K562 (cell line): ENCODE data around the gene TMEM234. TPM values are rescaled to one million over a fixed set of nuclear protein-coding genes. Genes with fewer than 3 reads are reported as not detected.

Experiments used
- ATAC-seq: fragments of 200-7000 bp; cut with Tn5 transposase; 3 replicates; pipeline ENCODE4 v1.9.1; 2020; ENCODE audit warnings: moderate library complexity
- Bru-seq: library from RNA; stranded (reverse); fragments of 400-500 nt; gene quantifications from one replicate; lab custom pipeline; 2021; lab: Mats Ljungman, UMichigan
- BruChase-seq, 2 experiments: library from RNA; stranded (reverse); fragments of 400-500 nt; gene quantifications; one replicate each; lab custom pipeline; 2021; lab: Mats Ljungman, UMichigan
- BruUV-seq: library from RNA; stranded (reverse); fragments of 400-500 nt; replicated peaks from 2 replicates; lab custom pipeline; 2021; lab: Mats Ljungman, UMichigan
- CTCF ChIA-PET: fragments of 300-600 bp; formaldehyde crosslinking; extraction: SDS; loops from one replicate; lab custom pipeline; 2021; ENCODE audit warnings: low intra/inter-chr PET ratio; lab: Yijun Ruan, JAX
- POLR2A ChIA-PET: fragments of 300-600, 350-650 bp; sonication (Branson Sonifier 250); formaldehyde crosslinking; extraction: SDS; loops from one replicate; lab custom pipeline; 2021; ENCODE audit warnings: antibody characterized with exemption, inconsistent platforms; lab: Yijun Ruan, JAX
- DNase-seq, 4 experiments: peaks; one replicate each; pipeline versions ENCODE4 v3.0.0 to v3.0.0-alpha.2; 2011 to 2018; ENCODE audit warnings: low spot score in 3 of 4, mixed read lengths in 3 of 4; ENCODE audit errors: extremely low read depth in 1 of 4
- FAIRE-seq: peaks from 2 replicates; lab custom pipeline; 2011; peaks lifted over from hg19 to GRCh38; lab: Jason Lieb, UNC
- H2AFZ ChIP-seq: 2 replicates; pipeline ENCODE4 v1.6.0; 2011; ENCODE audit warnings: low read depth, low read length, control low read depth, inconsistent platforms
- H3K27ac ChIP-seq: fragments of 200-600 bp; 3 replicates; pipeline ENCODE4 v1.8.0; 2011; ENCODE audit warnings: low read depth, mild to moderate bottlenecking, control low read depth, inconsistent platforms, low read length, moderate library complexity, mixed read lengths; ENCODE audit errors: extremely low read depth
- H3K27me3 ChIP-seq, 2 experiments: fragments of 300-600 bp in 1 of 2; 2 replicates in 1 of 2; 3 replicates in 1 of 2; pipeline versions ENCODE4 v1.6.0 to v1.8.0; 2011; ENCODE audit warnings: inconsistent platforms in 2 of 2, low read length in 2 of 2, mild to moderate bottlenecking in 1 of 2, mixed read lengths in 1 of 2, moderate library complexity in 1 of 2; ENCODE audit not compliant: control insufficient read depth in 2 of 2, insufficient read depth in 2 of 2
- H3K36me3 ChIP-seq: fragments of 300-600 bp; 3 replicates; pipeline ENCODE4 v1.8.0; 2011; ENCODE audit warnings: mild to moderate bottlenecking, low read length, inconsistent platforms; ENCODE audit not compliant: control insufficient read depth, insufficient read depth
- H3K4me1 ChIP-seq, 2 experiments: fragments of 200-600 bp in 1 of 2; replicated peaks in 1 of 2; 2 replicates in 1 of 2; 3 replicates in 1 of 2; pipeline versions ENCODE4 v1.5.1 to v1.8.0; 2011; ENCODE audit warnings: inconsistent platforms in 2 of 2, low read length in 2 of 2, mild to moderate bottlenecking in 1 of 2, mixed read lengths in 1 of 2, moderate library complexity in 1 of 2; ENCODE audit not compliant: control insufficient read depth in 2 of 2, insufficient read depth in 2 of 2
- H3K4me2 ChIP-seq: 2 replicates; pipeline ENCODE4 v1.6.1; 2011; ENCODE audit warnings: low read length, control low read depth, inconsistent platforms, mixed read lengths; ENCODE audit not compliant: insufficient read depth
- H3K4me3 ChIP-seq: fragments of 200-600 bp; sonication (generic), shearing (Covaris generic); 2 replicates; pipeline ENCODE4 v1.5.1; 2016; ENCODE audit warnings: control low read depth, inconsistent platforms
- H3K79me2 ChIP-seq: fragments of 200-600 bp; 3 replicates; pipeline ENCODE4 v1.8.0; 2011; ENCODE audit warnings: low read length, inconsistent platforms; ENCODE audit not compliant: control insufficient read depth, insufficient read depth
- H3K9ac ChIP-seq, 2 experiments: 2 replicates each; pipeline versions ENCODE4 v1.6.0 to v1.6.1; 2011; ENCODE audit warnings: low read depth in 2 of 2, low read length in 2 of 2, control low read depth in 1 of 2, inconsistent platforms in 1 of 2, mild to moderate bottlenecking in 1 of 2, mixed read lengths in 1 of 2; ENCODE audit not compliant: insufficient read depth in 1 of 2
- H3K9me1 ChIP-seq: one replicate; pipeline ENCODE4 v1.6.0; 2011; ENCODE audit warnings: inconsistent platforms, mild to moderate bottlenecking, low read length, moderate library complexity; ENCODE audit not compliant: control insufficient read depth, insufficient read depth
- H3K9me3 ChIP-seq: replicated peaks from 2 replicates; pipeline ENCODE4 v1.5.1; 2011; ENCODE audit warnings: low read depth, low read length, inconsistent platforms; ENCODE audit not compliant: control insufficient read depth, insufficient read depth
- H4K20me1 ChIP-seq: replicated peaks from 2 replicates; pipeline ENCODE4 v1.6.1; 2011; ENCODE audit warnings: low read length, inconsistent platforms, mixed read lengths; ENCODE audit not compliant: control insufficient read depth, insufficient read depth
- CHD1 ChIP-seq: fragments of 200-600 bp; sonication (generic); IDR thresholded peaks from one replicate; pipeline ENCODE4 v1.6.1; 2012; ENCODE audit warnings: mild to moderate bottlenecking, moderate library complexity, low read length, inconsistent platforms
- MIER1 ChIP-seq: fragments of 450-650 bp; IDR thresholded peaks from 2 replicates; pipeline ENCODE4 v1.6.1; 2016; ENCODE audit warnings: antibody characterized with exemption, mild to moderate bottlenecking, low read depth
- NR2C1 ChIP-seq, 2 experiments: fragments of 450-650 bp; IDR thresholded peaks; 2 replicates each; pipeline ENCODE4 v1.6.1; 2017; ENCODE audit warnings: mild to moderate bottlenecking in 2 of 2, antibody characterized with exemption in 1 of 2, inconsistent platforms in 1 of 2, missing compliant biosample characterization in 1 of 2, missing genetic modification characterization in 1 of 2
- ZBTB40 ChIP-seq, 2 experiments: fragments of 450-650 bp in 1 of 2; sonication (generic) in 1 of 2; formaldehyde crosslinking in 1 of 2; IDR thresholded peaks; 2 replicates each; pipeline versions ENCODE4 v1.7.1 to v1.9.0; 2016 to 2022; ENCODE audit warnings: inconsistent platforms in 1 of 2, mild to moderate bottlenecking in 1 of 2, missing genetic modification reagents in 1 of 2
- ZNF445 ChIP-seq: fragments of 250-450 bp; sonication (Bioruptor Pico); IDR thresholded peaks from 2 replicates; pipeline ENCODE4 v1.4.0; 2020; ENCODE audit warnings: low read depth, mild to moderate bottlenecking, moderate library complexity
- WGBS: fragments of 100-300 bp; shearing (Covaris generic); methylation state at CpG from one replicate; pipeline ENCODE4 v1.1.6; 2016; ENCODE audit warnings: low coverage, mixed read lengths; ENCODE audit not compliant: insufficient coverage; ENCODE audit errors: missing lambda C conversion rate; 5-methylcytosine and 5-hydroxymethylcytosine counted together
- in situ Hi-C: fragments of 300-500 bp; cut with MboI; formaldehyde crosslinking; loops from 4 replicates; pipeline ENCODE4 v1.15.0; 2018; ENCODE audit warnings: inconsistent platforms, mixed read lengths
- intact Hi-C: fragments of 100-400 bp; cut with micrococcal nuclease; formaldehyde crosslinking; loops from 2 replicates; pipeline ENCODE4 v1.14.2; 2022
- long read RNA-seq, 3 experiments: library from polyadenylated mRNA in 2 of 3; library from RNA in 1 of 3; unstranded in 2 of 3; stranded (forward) in 1 of 3; transcript quantifications; one replicate each; pipeline ENCODE4 v2.0.0, GENCODE V29; 2019 to 2022
- polyA minus RNA-seq, 3 experiments: library from RNA; depleted of rRNA, polyadenylated mRNA; stranded (reverse); fragments of >200 nt; gene quantifications; 2 replicates each; pipeline ENCODE4 v1.2.3, GENCODE V29; 2011
- polyA plus RNA-seq, 8 experiments: library from polyadenylated mRNA; depleted of rRNA in 4 of 8; stranded (reverse) in 5 of 8; unstranded in 3 of 8; fragments of >200 nt; fragmentation: Nextera tagmentation in 2 of 8; fragmentation: Illumina TruSeq in 1 of 8; extraction: Ambion mirVana in 2 of 8; extraction: Trizol in 1 of 8; gene quantifications; 2 replicates each; pipeline versions ENCODE4 v1.2.1 to v1.2.3, GENCODE V29; 2011 to 2014; ENCODE audit warnings: inconsistent platforms in 1 of 8, missing spikeins in 1 of 8
- total RNA-seq, 7 experiments: library from RNA; depleted of rRNA in 6 of 7; stranded (reverse); fragments of >200 nt in 6 of 7; fragmentation: Illumina TruSeq in 2 of 7; extraction: Trizol in 2 of 7; gene quantifications; 2 replicates each; pipeline versions ENCODE4 v1.2.1 to v1.2.3, GENCODE V29; 2011 to 2021; ENCODE audit warnings: low replicate concordance in 1 of 7

Gene TMEM234
- 56.9 and 137 TPM in 2 replicates for total RNA-seq (2011; cell fraction: chromatin; rRNA removed; ENCODE audit: low replicate concordance)
- 60.9 and 62.4 TPM in 2 replicates for total RNA-seq (2011; cell fraction: nucleolus; rRNA removed)
- total RNA-seq (2011; cell fraction: nucleoplasm; rRNA removed), result 56.3 and 58.4 TPM in 2 replicates
- total RNA-seq (2014; rRNA removed) (5.0 and 8.6 TPM in 2 replicates), total RNA-seq (2014; rRNA removed; fragmentation: Illumina TruSeq; extraction: Trizol) (8.3 and 8.4 TPM in 2 replicates), total RNA-seq (2015; rRNA removed; fragmentation: Illumina TruSeq; extraction: Trizol) (7.6 and 7.8 TPM in 2 replicates), total RNA-seq (2021) (12.1 and 14.1 TPM in 2 replicates), polyA plus RNA-seq (2011; rRNA removed) (7.7 and 9.0 TPM in 2 replicates), polyA plus RNA-seq (2014; fragmentation: Illumina TruSeq; extraction: Trizol) (7.2 and 7.3 TPM in 2 replicates), polyA plus RNA-seq (2014; fragmentation: Nextera tagmentation; extraction: Ambion mirVana) (1 to 10 TPM; 6.2 to 6.8 TPM), polyA plus RNA-seq (2014; rRNA removed) (10.4 and 12.9 TPM in 2 replicates), polyA minus RNA-seq (2011; rRNA and poly(A)+ RNA removed) (13.7 and 15.3 TPM in 2 replicates), Bru-seq, nascent RNA (percentile 73 among the genes with signal in this experiment), BruChase-seq, experiment 1, labeled RNA remaining after a 2-hour chase (percentile 65 among the genes with signal in this experiment), BruChase-seq, experiment 2, labeled RNA remaining after a 6-hour chase (percentile 62 among the genes with signal in this experiment)
- polyA plus RNA-seq (2011; cell fraction: cytosol; rRNA removed), result 8.2 and 9.2 TPM in 2 replicates
- 47.7 and 56.1 TPM in 2 replicates for polyA plus RNA-seq (2011; cell fraction: nucleus; rRNA removed)
- 13.3 and 20.9 TPM in 2 replicates for polyA plus RNA-seq (2012)
- 4.9 and 6.8 TPM in 2 replicates for polyA minus RNA-seq (2011; cell fraction: cytosol; rRNA and poly(A)+ RNA removed)
- polyA minus RNA-seq (2011; cell fraction: nucleus; rRNA and poly(A)+ RNA removed), result 20.2 and 22.9 TPM in 2 replicates
- long read RNA-seq, experiment 1, partial matches to known transcripts, result 4 of 15 reads
- long read RNA-seq, experiment 1, other reads (novel, unspliced or antisense), result 7 of 15 reads
- long read RNA-seq, experiment 2, partial matches to known transcripts, result 4 of 6 reads
- long read RNA-seq, experiment 2, other reads (novel, unspliced or antisense), result 1 of 6 reads
- long read RNA-seq, experiment 3, partial matches to known transcripts, result 1 of 9 reads
- long read RNA-seq, experiment 3, other reads (novel, unspliced or antisense), result 3 of 9 reads

- in situ Hi-C loops (no loop called here), intact Hi-C loops (loop anchor here (2.0 kb wide), 1 partner anchor 95 kb away; no protein-coding TSS in a partner anchor)
- Histone ChIP-seq H3K36me3 (peaks cover 50% of the 10 kb centered on the region), H3K9me1 (no peaks in the 10 kb centered on the region), H3K79me2 (peaks cover 49% of the 10 kb centered on the region), H4K20me1 (no peaks in the 10 kb centered on the region), H3K27me3 (no peaks in the 10 kb centered on the region), H3K4me1 (peaks cover 19 to 22% of the 10 kb centered on the region in 2 experiments; a peak in 4 of 5 replicates), H3K9me3 (no peaks in the 10 kb centered on the region), H2AFZ (peak within 1 kb of the TSS; percentile 90), H3K27ac (peak within 1 kb of the TSS; percentile 90), H3K9ac (peak within 1 kb of the TSS; percentile 94 to 96), H3K4me2 (peak within 1 kb of the TSS; percentile 98), H3K4me3 (peak within 1 kb of the TSS; percentile 80)
- WGBS, result under 1% methylated on average over 46 of the region's 46 CpGs
- FAIRE-seq (peak; percentile 94), ATAC-seq (peak; percentile 95), DNase-seq (peak; percentile 93 to 98 (median 96))
- ChIA-PET CTCF (no interaction called here), POLR2A (interaction anchor here (0.7 to 1.9 kb wide), 3 partner anchors 11 to 43 kb away, joined by 3 to 14 read pairs (median 3); partner anchors contain the start of genes DCDC2B and TXLNA)
- TSS peak; percentile 70 for BruUV-seq
- TF ChIP-seq ZNF445 (CRISPR knock-in tag) (no peak), MIER1 (no peak), CHD1 (peak; percentile 3), ZBTB40 (IDR thresholded peaks at IDR 0.05) (peak; percentile 97), ZBTB40 (CRISPR knock-in tag; IDR thresholded peaks at IDR 0.05) (no peak), NR2C1 (IDR thresholded peaks at IDR 0.05) (peak; percentile 98), NR2C1 (tag; IDR thresholded peaks at IDR 0.05) (peak; percentile 98)
Observed at GRCh38 chr1:32221980-32222755, at the start of gene TMEM234, which contains the start of gene EIF3I. TMEM234 (minus strand) TSS chr1:32222353; CDS start chr1:32222322, 31 bp downstream. EIF3I (plus strand) TSS chr1:32222407; CDS start chr1:32222442, 35 bp downstream.
